ENCODE data around the gene TTC21B.
A peak's percentile ranks its signal among the peaks of the same experiment; 100 is the strongest.

TTC21B gene

GRCh38 chr2:165920748-165921147 lies 32.8 kb downstream of the TTC21B start:
- DNase-seq, result no peak

DNA sequence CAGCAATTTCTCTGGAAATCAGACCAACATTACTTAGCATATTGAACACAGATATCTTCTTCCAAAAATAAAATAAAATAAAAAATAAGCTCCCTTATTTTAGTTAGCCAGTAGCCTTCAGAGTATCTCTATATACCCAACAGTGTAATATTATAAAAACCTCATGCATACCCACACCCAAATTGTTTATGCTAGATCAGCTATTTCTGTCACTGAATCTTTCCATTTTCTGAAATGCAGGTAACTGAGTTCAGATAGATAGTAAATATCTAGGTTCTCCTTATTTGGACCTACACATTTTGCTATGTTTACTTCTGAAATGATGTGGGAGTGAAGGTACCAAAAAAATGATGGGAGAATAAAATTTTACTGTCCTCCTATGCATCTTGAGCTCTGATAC lies 39.9 kb downstream of the TTC21B start:
- no peak for DNase-seq

DNA sequence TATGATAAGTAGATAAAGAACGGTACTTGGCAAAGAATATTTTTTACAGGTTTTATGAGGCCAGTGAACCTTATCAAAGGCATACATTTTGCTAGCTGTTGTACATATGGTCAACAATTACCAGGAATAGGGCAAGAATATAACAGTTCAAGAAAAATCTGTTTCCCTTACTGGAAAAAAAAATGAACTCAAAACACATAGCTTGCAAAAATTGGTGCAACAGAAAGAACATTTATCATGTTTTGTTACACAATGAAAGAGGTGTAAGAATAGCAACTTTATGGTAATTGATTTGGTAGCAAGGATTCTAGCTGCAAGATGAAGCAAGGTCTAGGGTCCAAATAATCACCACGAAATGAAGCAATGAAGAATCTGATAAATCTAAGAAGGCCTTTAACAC lies 41.6 kb downstream of the TTC21B start:
- no peak for DNase-seq

DNA sequence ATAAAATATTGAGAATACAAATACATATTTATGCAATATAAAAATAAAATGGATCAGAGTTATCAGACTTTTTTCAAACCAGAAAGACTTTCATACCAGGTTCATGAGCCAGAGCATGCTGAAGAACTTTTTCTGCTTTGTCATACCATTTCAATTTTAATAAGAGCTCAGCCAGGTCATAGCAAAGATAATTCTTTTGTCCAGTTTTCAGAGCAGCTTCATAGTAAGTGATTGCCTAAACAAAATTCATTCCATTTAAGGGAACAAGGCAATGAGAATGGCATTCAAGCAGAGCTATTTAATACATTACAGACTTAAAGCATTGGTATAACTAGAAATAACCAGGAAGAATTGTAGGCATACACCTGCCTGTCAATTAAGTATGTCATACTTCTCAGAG lies 42.3 kb downstream of the TTC21B start:
- no peak for DNase-seq

GRCh38 chr2:165909466-165909865 lies 44.1 kb downstream of the TTC21B start:
- DNase-seq, result no peak

GRCh38 chr2:165905854-165906253 lies 47.7 kb downstream of the TTC21B start:
- DNase-seq, result no peak

DNA sequence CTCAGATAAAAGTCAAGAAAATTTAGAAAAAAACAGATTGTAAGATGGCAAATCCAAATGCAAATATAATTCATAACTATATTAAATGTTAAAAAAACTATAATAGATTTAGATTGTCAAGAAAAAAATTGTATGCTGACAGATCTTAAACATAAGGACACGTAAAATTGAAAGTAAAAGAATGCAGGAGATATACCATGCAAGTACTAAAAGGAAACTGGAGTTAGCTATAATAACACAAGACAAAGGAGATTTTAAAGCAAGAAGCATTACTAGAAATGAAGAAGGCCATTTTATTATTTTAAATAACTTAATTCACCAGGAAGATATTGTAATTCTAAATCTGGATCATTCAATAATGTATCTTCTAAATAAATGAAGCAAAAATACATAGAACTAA lies 48.3 kb downstream of the TTC21B start:
- no peak for DNase-seq

DNA sequence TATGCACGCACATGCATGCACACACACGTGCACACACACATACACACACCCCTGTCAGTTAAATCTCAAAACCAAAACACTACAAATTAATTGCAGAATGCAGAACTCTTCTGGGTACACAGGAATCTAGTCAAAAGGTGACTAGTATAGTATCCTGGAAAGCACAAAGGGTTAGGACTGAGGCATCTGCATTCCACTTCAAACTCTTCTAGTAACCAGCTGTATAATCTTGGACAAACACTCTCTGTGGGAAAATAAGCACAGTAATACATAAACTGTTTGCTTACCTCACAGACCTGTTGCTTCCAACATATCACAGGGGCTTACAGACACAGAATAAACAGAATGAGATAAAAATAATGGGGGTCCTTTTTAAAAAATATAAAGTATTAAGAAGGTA lies 49.1 kb downstream of the TTC21B start:
- no peak for DNase-seq

- no peak for DNase-seq
Observed at GRCh38 chr2:165903406-165903805, 50.2 kb downstream of the TTC21B start.

GRCh38 chr2:165902934-165903333 lies 50.6 kb downstream of the TTC21B start:
- DNase-seq, result peak; percentile 1

GRCh38 chr2:165901620-165902298 lies 51.8 kb downstream of the TTC21B start:
- no peak for DNase-seq

- DNase-seq, result no peak
Observed at GRCh38 chr2:165899311-165899710, 54.3 kb downstream of the TTC21B start.

GRCh38 chr2:165898381-165898780 lies 55.2 kb downstream of the TTC21B start:
- DNase-seq, result no peak

- no peak for DNase-seq
Observed at GRCh38 chr2:165897726-165898125, 55.9 kb downstream of the TTC21B start.

DNA sequence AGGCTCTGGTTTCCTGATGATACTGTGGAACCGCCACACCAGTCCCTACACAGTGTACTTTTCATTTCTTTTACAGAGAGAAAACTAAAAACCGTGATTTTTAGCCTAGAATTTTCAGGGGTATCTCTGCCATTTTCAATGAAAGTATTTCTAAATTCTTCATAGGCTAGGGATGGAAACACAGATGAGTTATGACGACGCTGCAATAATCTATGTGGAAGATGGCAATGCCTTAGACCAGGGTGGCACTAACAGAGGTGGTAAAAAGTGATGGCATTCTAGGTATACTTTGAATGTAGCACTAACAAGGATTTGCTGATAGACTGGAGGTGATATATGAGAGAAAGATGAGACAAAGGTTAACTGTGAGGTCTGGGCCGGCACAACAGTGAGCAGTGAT lies 56.5 kb downstream of the TTC21B start:
- no peak for DNase-seq

GRCh38 chr2:165895974-165896373 lies 57.6 kb downstream of the TTC21B start:
- DNase-seq, result no peak

GRCh38 chr2:165893556-165893955 lies 60.0 kb downstream of the TTC21B start:
- DNase-seq, result no peak

- no peak for DNase-seq
Observed at GRCh38 chr2:165892526-165892925, 61.0 kb downstream of the TTC21B start.

- no peak for DNase-seq
Observed at GRCh38 chr2:165891943-165892342, 61.6 kb downstream of the TTC21B start.

GRCh38 chr2:165891345-165891744 lies 62.2 kb downstream of the TTC21B start:
- DNase-seq, result no peak

DNA sequence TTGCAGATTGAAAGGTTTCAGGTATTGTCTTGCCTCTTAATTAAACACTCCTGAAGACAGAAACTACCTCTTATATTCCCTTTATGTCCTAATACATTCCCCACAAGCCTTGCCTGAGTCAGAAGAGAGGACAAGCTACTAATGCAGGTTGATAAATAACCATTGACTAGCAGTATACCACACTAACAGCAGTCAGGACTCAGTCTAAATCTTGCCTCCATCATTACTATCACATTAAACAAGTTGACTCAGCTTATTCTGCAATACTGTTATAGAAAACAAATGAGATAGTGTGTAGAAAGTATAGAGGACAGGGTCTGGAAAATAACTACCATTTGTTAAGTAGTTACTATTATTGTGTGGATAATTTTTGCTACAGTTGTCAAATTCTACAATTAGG lies 63.8 kb downstream of the TTC21B start:
- DNase-seq, result no peak

GRCh38 chr2:165889158-165889557 lies 64.4 kb downstream of the TTC21B start:
- DNase-seq, result no peak

- DNase-seq, result no peak
Observed at GRCh38 chr2:165888171-165888570, 65.4 kb downstream of the TTC21B start.

DNA sequence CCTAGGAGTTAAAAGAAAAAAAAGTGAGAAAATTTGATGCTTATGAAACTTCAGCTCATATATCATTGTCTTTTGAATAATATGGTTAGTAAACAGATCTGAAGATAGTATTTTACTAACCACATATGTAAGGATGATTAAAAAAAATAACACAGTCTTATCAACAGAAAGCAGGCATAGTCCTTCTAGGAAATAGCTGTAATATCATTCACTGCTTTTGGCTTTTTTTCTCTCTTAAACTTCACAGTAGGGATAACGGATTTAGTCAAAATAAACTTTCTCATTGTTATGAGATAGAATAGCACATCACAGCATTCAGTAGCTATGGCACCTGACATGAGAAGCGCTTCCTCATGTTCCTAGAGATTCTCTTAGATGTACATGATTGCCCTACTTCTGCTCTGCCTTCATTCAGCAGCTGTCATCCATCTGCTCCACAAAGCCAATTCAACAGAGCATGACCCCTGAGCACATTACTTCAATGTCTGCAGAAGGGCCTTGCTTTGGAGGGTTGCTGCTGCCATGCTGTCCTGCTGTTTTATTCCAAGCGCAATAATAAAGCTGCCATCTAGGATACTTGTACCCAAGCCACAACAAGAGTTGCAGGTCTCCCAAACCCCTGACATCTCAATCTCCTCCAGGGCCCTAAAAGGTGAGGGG lies 67.0 kb downstream of the TTC21B start:
- DNase-seq, result no peak
